Testis (tissue), 2 donors: ENCODE data around the gene SRL.

Experiments used
- POLR2A ChIP-seq: fragments of 450-650 bp; IDR thresholded peaks from one replicate; pipeline ENCODE4 v1.6.1; 2017; ENCODE audit warnings: antibody characterized with exemption, mild to moderate bottlenecking, moderate library complexity
- TF ChIP-seq, protein P1 (sequence below), 3 experiments: fragments of 450-650 bp in 2 of 3; fragments of 200-600 bp in 1 of 3; sonication (generic) in 1 of 3; IDR thresholded peaks; one replicate each; pipeline ENCODE4 v1.5.1; 2016 to 2019; ENCODE audit warnings: antibody characterized with exemption in 3 of 3, mild to moderate bottlenecking in 2 of 3, moderate library complexity in 1 of 3

DNA sequence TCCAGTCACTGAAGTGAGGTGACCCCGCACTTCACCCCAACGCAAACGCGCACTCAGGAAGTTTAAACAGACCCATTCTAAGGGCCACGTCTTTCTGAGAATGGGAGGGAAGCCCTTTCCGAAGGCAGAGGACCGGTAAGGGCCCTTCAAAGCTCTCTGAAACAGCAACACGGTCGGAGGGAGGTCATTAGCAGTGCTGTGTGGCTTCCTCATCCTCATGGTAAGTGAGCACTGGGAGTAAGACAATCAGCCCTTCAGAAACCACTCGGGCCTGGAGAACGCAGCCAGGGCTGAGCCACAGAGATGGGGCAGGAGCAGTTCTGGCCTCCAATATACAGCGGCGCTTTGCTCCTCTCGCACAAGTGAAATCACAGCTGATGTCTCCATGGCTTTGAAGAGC is 23.7 kb downstream of the SRL start:
- no peak for TF ChIP-seq POLR2A
- TF ChIP-seq, protein P1, sequence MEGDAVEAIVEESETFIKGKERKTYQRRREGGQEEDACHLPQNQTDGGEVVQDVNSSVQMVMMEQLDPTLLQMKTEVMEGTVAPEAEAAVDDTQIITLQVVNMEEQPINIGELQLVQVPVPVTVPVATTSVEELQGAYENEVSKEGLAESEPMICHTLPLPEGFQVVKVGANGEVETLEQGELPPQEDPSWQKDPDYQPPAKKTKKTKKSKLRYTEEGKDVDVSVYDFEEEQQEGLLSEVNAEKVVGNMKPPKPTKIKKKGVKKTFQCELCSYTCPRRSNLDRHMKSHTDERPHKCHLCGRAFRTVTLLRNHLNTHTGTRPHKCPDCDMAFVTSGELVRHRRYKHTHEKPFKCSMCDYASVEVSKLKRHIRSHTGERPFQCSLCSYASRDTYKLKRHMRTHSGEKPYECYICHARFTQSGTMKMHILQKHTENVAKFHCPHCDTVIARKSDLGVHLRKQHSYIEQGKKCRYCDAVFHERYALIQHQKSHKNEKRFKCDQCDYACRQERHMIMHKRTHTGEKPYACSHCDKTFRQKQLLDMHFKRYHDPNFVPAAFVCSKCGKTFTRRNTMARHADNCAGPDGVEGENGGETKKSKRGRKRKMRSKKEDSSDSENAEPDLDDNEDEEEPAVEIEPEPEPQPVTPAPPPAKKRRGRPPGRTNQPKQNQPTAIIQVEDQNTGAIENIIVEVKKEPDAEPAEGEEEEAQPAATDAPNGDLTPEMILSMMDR (IDR thresholded peaks at IDR 0.05) = no peak
